DOHH2 (cell line): ENCODE data around the gene TMEM243.

Experiments used
- H3F3A ChIP-seq: fragments of 200-600 bp; sonication (generic), shearing (Covaris generic); 2 replicates; pipeline ENCODE4 v1.6.0; 2016; ENCODE audit warnings: antibody characterized with exemption, mild to moderate bottlenecking; ENCODE audit not compliant: control insufficient read depth, insufficient read depth
- H3K27ac ChIP-seq: fragments of 200-600 bp; sonication (generic); 2 replicates; pipeline ENCODE4 v1.5.1; 2014; ENCODE audit warnings: low read depth, mild to moderate bottlenecking, low read length, moderate library complexity
- H3K27me3 ChIP-seq: fragments of 200-600 bp; sonication (generic); 2 replicates; pipeline ENCODE4 v1.6.1; 2014; ENCODE audit warnings: mild to moderate bottlenecking, low read length, mixed read lengths; ENCODE audit not compliant: control insufficient read depth
- H3K36me3 ChIP-seq: fragments of 200-600 bp; sonication (generic); 2 replicates; pipeline ENCODE4 v1.6.1; 2014; ENCODE audit warnings: mild to moderate bottlenecking, low read length, moderate library complexity, mixed read lengths; ENCODE audit not compliant: control insufficient read depth
- H3K4me1 ChIP-seq: fragments of 200-600 bp; sonication (generic); 2 replicates; pipeline ENCODE4 v1.6.1; 2014; ENCODE audit warnings: mild to moderate bottlenecking, low read length, mixed read lengths; ENCODE audit not compliant: control insufficient read depth
- H3K4me2 ChIP-seq: fragments of 200-600 bp; sonication (generic); 2 replicates; pipeline ENCODE4 v1.6.0; 2014; ENCODE audit warnings: mild to moderate bottlenecking, low read length, moderate library complexity
- H3K4me3 ChIP-seq: fragments of 200-600 bp; sonication (generic); 2 replicates; pipeline ENCODE4 v1.5.1; 2014; ENCODE audit warnings: mild to moderate bottlenecking, low read length, mixed read lengths
- H3K79me2 ChIP-seq: fragments of 200-600 bp; sonication (generic); 2 replicates; pipeline ENCODE4 v1.6.1; 2014; ENCODE audit warnings: mild to moderate bottlenecking, low read length, mixed read lengths; ENCODE audit not compliant: control insufficient read depth
- H3K9me2 ChIP-seq: fragments of 200-600 bp; sonication (generic); replicated peaks from 2 replicates; pipeline ENCODE4 v1.6.1; 2014; ENCODE audit warnings: mild to moderate bottlenecking, low read length, mixed read lengths; ENCODE audit not compliant: control insufficient read depth
- H3K9me3 ChIP-seq: fragments of 200-600 bp; sonication (generic); 2 replicates; pipeline ENCODE4 v1.6.1; 2014; ENCODE audit warnings: antibody characterized with exemption, low read length, mixed read lengths; ENCODE audit not compliant: control insufficient read depth, insufficient read depth
- H4K20me1 ChIP-seq: fragments of 200-600 bp; sonication (generic); 2 replicates; pipeline ENCODE4 v1.6.0; 2014; ENCODE audit warnings: low read depth, mild to moderate bottlenecking, antibody characterized with exemption, low read length, moderate library complexity; ENCODE audit not compliant: control insufficient read depth, insufficient read depth
- CTCF ChIP-seq: fragments of 200-600 bp; sonication (generic); IDR thresholded peaks from one replicate; pipeline ENCODE4 v1.5.1; 2014; ENCODE audit warnings: antibody characterized with exemption, mild to moderate bottlenecking, low read depth, low read length; ENCODE audit not compliant: poor library complexity, severe bottlenecking
- EZH2phosphoT487 ChIP-seq: fragments of 200-600 bp; sonication (generic); IDR thresholded peaks from 2 replicates; pipeline ENCODE4 v1.6.1; 2017; ENCODE audit warnings: borderline replicate concordance, mild to moderate bottlenecking, antibody characterized with exemption, low read length, moderate library complexity, mixed read lengths

Gene TMEM243

DNA sequence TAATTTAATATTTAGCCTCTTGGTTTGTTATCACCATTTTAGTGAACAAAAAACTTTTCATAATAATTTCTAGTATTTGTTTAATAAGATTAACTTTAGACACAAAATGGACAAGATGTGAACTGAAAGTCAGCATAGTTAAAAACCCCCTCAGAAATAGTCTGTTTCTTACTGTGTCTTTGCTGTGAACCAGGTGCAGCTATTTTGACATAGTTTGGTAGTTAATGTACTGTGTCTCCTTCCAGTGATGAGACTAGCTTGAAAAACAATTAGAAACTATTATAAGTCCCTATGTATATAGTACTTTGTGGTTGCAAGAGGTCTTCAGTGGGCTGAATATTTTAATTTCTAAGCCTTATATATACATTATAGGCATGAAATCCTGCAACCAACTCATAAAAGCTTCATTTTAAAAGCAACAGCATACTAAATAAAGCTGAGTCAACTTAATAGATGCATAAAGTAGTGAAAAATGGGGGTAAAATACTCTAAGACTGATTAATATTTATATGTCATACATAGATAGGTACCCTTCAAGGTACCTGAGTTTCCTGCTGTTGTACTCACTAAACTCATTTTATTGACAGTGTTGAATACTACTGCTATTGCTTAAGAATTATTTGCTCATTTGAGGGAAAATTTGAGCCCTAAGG is 48.1 kb downstream of the TMEM243 start:
- TF ChIP-seq EZH2phosphoT487 (no peak), CTCF (no peak)
- Histone ChIP-seq H4K20me1 (no peaks in the 10 kb centered on the region), H3F3A (peaks cover 8% of the 10 kb centered on the region), H3K27me3 (no peaks in the 10 kb centered on the region), H3K79me2 (peaks cover 52% of the 10 kb centered on the region), H3K36me3 (peaks cover 100% of the 10 kb centered on the region), H3K9me3 (no peaks in the 10 kb centered on the region), H3K9me2 (no peaks in the 10 kb centered on the region), H3K4me2 (no peak overlapping the region), H3K27ac (no peak overlapping the region), H3K4me3 (no peak overlapping the region), H3K4me1 (no peaks in the 10 kb centered on the region; the same call in 1 of the 2 replicates)

GRCh38 chr7:87170828-87171227 is 48.7 kb downstream of the TMEM243 start:
- Histone ChIP-seq H3K4me3 (no peak overlapping the region), H3K36me3 (peaks cover 100% of the 10 kb centered on the region), H3K27me3 (no peaks in the 10 kb centered on the region), H3K9me3 (no peaks in the 10 kb centered on the region), H3F3A (peaks cover 8% of the 10 kb centered on the region), H3K4me2 (no peak overlapping the region), H3K9me2 (no peaks in the 10 kb centered on the region), H4K20me1 (no peaks in the 10 kb centered on the region), H3K27ac (no peak overlapping the region), H3K4me1 (no peaks in the 10 kb centered on the region; the same call in 1 of the 2 replicates), H3K79me2 (peaks cover 49% of the 10 kb centered on the region)
- TF ChIP-seq EZH2phosphoT487 (no peak), CTCF (no peak)

- TF ChIP-seq EZH2phosphoT487 (no peak), CTCF (no peak)
- Histone ChIP-seq H3F3A (peaks cover 2% of the 10 kb centered on the region; the same call in 1 of the 2 replicates), H3K9me2 (no peaks in the 10 kb centered on the region), H3K79me2 (peaks cover 69% of the 10 kb centered on the region), H3K4me3 (no peak overlapping the region), H3K36me3 (peaks cover 96% of the 10 kb centered on the region), H3K9me3 (no peaks in the 10 kb centered on the region), H3K4me1 (peaks cover 4% of the 10 kb centered on the region), H4K20me1 (peaks cover 5% of the 10 kb centered on the region), H3K27ac (no peak overlapping the region), H3K27me3 (no peaks in the 10 kb centered on the region), H3K4me2 (no peak overlapping the region)
Observed at GRCh38 chr7:87164433-87164832, 55.1 kb downstream of the TMEM243 start.
